PFSK-1 (cell line): Measurements from ENCODE around the gene CAVIN4.

Experiments used
- FOXP2 ChIP-seq: optimal IDR thresholded peaks from 2 replicates; pipeline ENCODE3; 2011; ENCODE audit warnings: borderline replicate concordance, control low read depth, inconsistent platforms; ENCODE audit not compliant: insufficient read depth; ENCODE audit errors: extremely low read length, extremely low read depth
- POLR2AphosphoS5 ChIP-seq: IDR thresholded peaks from 2 replicates; pipeline ENCODE4 v1.6.1; 2012; ENCODE audit warnings: low read depth, mild to moderate bottlenecking, control low read depth, low read length, moderate library complexity
- SIN3A ChIP-seq: IDR thresholded peaks from 2 replicates; pipeline ENCODE4 v1.6.1; 2012; ENCODE audit warnings: mild to moderate bottlenecking, low read length, moderate library complexity, borderline replicate concordance; ENCODE audit not compliant: insufficient read depth
- TAF1 ChIP-seq: IDR thresholded peaks from 2 replicates; pipeline ENCODE4 v1.6.1; 2012; ENCODE audit warnings: low read length, control low read depth, borderline replicate concordance; ENCODE audit not compliant: insufficient read depth
- TF ChIP-seq, protein P1 (sequence below), 2 experiments: IDR thresholded peaks; 2 replicates each; pipeline versions ENCODE4 v1.6.1 to v1.8.0; 2011 to 2012; ENCODE audit warnings: low read depth in 2 of 2, low read length in 2 of 2, control low read depth in 1 of 2, inconsistent platforms in 1 of 2, mild to moderate bottlenecking in 1 of 2, moderate library complexity in 1 of 2; ENCODE audit not compliant: insufficient read depth in 1 of 2

Gene CAVIN4

DNA sequence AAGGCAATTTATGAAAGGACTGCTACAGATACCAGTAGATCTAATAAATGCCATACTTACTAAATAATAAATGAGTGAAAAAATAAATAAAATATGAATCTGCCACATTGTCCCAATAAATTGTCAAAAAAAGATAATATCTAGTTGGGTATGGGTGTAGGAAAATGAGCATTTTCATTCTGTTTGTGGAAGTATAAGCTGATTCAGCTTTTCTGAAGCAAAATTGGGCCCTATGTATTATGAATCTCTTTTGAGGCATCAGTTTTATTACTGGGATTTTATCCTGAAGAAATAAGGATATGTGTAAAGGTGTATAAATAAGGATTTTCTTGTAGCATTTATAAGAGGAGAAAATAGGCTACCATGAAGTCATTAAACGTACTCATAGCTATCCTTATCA, 46.1 kb downstream of the CAVIN4 start:
- TF ChIP-seq SIN3A (no peak), FOXP2 (no peak), POLR2AphosphoS5 (no peak), TAF1 (no peak)
- TF ChIP-seq, protein P1, sequence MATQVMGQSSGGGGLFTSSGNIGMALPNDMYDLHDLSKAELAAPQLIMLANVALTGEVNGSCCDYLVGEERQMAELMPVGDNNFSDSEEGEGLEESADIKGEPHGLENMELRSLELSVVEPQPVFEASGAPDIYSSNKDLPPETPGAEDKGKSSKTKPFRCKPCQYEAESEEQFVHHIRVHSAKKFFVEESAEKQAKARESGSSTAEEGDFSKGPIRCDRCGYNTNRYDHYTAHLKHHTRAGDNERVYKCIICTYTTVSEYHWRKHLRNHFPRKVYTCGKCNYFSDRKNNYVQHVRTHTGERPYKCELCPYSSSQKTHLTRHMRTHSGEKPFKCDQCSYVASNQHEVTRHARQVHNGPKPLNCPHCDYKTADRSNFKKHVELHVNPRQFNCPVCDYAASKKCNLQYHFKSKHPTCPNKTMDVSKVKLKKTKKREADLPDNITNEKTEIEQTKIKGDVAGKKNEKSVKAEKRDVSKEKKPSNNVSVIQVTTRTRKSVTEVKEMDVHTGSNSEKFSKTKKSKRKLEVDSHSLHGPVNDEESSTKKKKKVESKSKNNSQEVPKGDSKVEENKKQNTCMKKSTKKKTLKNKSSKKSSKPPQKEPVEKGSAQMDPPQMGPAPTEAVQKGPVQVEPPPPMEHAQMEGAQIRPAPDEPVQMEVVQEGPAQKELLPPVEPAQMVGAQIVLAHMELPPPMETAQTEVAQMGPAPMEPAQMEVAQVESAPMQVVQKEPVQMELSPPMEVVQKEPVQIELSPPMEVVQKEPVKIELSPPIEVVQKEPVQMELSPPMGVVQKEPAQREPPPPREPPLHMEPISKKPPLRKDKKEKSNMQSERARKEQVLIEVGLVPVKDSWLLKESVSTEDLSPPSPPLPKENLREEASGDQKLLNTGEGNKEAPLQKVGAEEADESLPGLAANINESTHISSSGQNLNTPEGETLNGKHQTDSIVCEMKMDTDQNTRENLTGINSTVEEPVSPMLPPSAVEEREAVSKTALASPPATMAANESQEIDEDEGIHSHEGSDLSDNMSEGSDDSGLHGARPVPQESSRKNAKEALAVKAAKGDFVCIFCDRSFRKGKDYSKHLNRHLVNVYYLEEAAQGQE (IDR thresholded peaks at IDR 0.05; ENCODE audit: insufficient read depth in 1 of 2, low read depth in 2 of 2, low read length in 2 of 2), result no peak

GRCh38 chr9:100626949-100627348, 49.1 kb downstream of the CAVIN4 start:
- TF ChIP-seq TAF1 (no peak), POLR2AphosphoS5 (no peak), FOXP2 (no peak), SIN3A (no peak)
- TF ChIP-seq, protein P1 (IDR thresholded peaks at IDR 0.05; ENCODE audit: insufficient read depth in 1 of 2, low read depth in 2 of 2, low read length in 2 of 2), result no peak

DNA sequence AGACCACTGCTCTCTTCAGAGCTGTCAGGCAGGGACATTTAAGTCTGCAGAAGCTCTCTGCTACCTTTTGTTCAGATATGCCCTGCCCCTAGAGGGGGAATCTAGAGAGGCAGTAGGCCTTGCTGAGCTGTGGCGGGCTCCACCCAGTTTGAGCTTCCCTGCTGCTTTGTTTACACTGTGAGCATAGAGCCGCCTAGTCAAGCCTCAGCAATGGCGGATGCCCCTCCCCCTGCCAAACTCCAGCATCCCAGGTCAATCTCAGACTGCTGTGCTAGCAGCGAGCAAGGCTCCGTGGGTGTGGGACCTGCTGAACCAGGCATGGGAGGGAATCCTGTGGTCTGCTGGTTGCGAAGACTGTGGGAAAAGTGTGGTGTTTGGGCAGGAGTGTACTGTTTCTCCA, 59.9 kb downstream of the CAVIN4 start:
- TF ChIP-seq FOXP2, result no peak
- no peak for TF ChIP-seq SIN3A
- no peak for TF ChIP-seq TAF1
- no peak for TF ChIP-seq POLR2AphosphoS5
- TF ChIP-seq, protein P1 (IDR thresholded peaks at IDR 0.05; ENCODE audit: insufficient read depth in 1 of 2, low read depth in 2 of 2, low read length in 2 of 2), result no peak
